GM12878 (cell line): ENCODE data around the gene ULK4. TPM values are rescaled to one million over a fixed set of nuclear protein-coding genes. Genes with fewer than 3 reads are reported as not detected.

ENCODE experiments used
- ATAC-seq: fragments of 200-7000 bp; cut with Tn5 transposase; 3 replicates; pipeline ENCODE4 v1.9.1; 2020; ENCODE audit warnings: mild to moderate bottlenecking, moderate library complexity
- BruUV-seq: library from RNA; stranded (reverse); fragments of 400-500 nt; replicated peaks from 2 replicates; lab custom pipeline; 2021; lab: Mats Ljungman, UMichigan
- CTCF ChIA-PET: fragments of 300-600 bp; sonication (Branson Sonifier 250); formaldehyde crosslinking; extraction: SDS; loops from one replicate; lab custom pipeline; 2021; ENCODE audit warnings: inconsistent platforms; lab: Yijun Ruan, JAX
- POLR2A ChIA-PET: fragments of 350-600 bp; formaldehyde crosslinking; extraction: SDS; loops from one replicate; lab custom pipeline; 2021; ENCODE audit warnings: inconsistent platforms; lab: Charles Lee
- RAD21 ChIA-PET: fragments of 300-600 bp; sonication (Branson Sonifier 250); formaldehyde crosslinking; loops from one replicate; lab custom pipeline; 2023; ENCODE audit warnings: antibody characterized with exemption; ENCODE audit not compliant: unreplicated experiment; lab: Charles Lee
- SMC1A ChIA-PET: fragments of 300-600 bp; sonication (Branson Sonifier 250); formaldehyde crosslinking; loops from one replicate; lab custom pipeline; 2023; ENCODE audit not compliant: unreplicated experiment, uncharacterized antibody; lab: Charles Lee
- DNase-seq: peaks from one replicate; pipeline ENCODE4 v3.0.0-alpha.2; 2011; ENCODE audit warnings: low read depth, low spot score
- FAIRE-seq: peaks from 3 replicates; lab custom pipeline; 2011; peaks lifted over from hg19 to GRCh38; lab: Jason Lieb, UNC
- H2AFZ ChIP-seq: 2 replicates; pipeline ENCODE4 v1.6.0; 2011; ENCODE audit warnings: low read depth, low read length, control low read depth; ENCODE audit not compliant: control insufficient read depth
- H3K27ac ChIP-seq: 2 replicates; pipeline ENCODE4 v1.5.1; 2011; ENCODE audit warnings: control low read depth; ENCODE audit not compliant: control insufficient read depth, insufficient read depth
- H3K27me3 ChIP-seq, 2 experiments: replicated peaks in 1 of 2; 2 replicates each; pipeline versions ENCODE4 v1.6.0 to v1.6.1; 2011; ENCODE audit warnings: low read length in 1 of 2; ENCODE audit not compliant: control insufficient read depth in 2 of 2, insufficient read depth in 2 of 2
- H3K36me3 ChIP-seq, 2 experiments: 2 replicates each; pipeline ENCODE4 v1.5.1; 2011; ENCODE audit warnings: low read length in 1 of 2; ENCODE audit not compliant: control insufficient read depth in 2 of 2, insufficient read depth in 2 of 2
- H3K4me1 ChIP-seq: 2 replicates; pipeline ENCODE4 v1.6.1; 2011; ENCODE audit warnings: mild to moderate bottlenecking, low read length, moderate library complexity, mixed read lengths; ENCODE audit not compliant: control insufficient read depth, insufficient read depth
- H3K4me2 ChIP-seq: 2 replicates; pipeline ENCODE4 v1.6.0; 2011; ENCODE audit warnings: control low read depth; ENCODE audit not compliant: control insufficient read depth, insufficient read depth
- H3K4me3 ChIP-seq: fragments of 200-600 bp; sonication (generic); 2 replicates; pipeline ENCODE4 v1.5.1; 2016
- H3K79me2 ChIP-seq: 2 replicates; pipeline ENCODE4 v1.6.0; 2011; ENCODE audit warnings: low read length; ENCODE audit not compliant: control insufficient read depth, insufficient read depth
- H3K9ac ChIP-seq: 2 replicates; pipeline ENCODE4 v1.8.0; 2011; ENCODE audit warnings: low read length, control low read depth, mixed read lengths; ENCODE audit not compliant: control insufficient read depth, insufficient read depth
- H3K9me3 ChIP-seq: replicated peaks from 3 replicates; pipeline ENCODE4 v1.5.1; 2011; ENCODE audit warnings: mild to moderate bottlenecking, low read length; ENCODE audit not compliant: control insufficient read depth, insufficient read depth
- H4K20me1 ChIP-seq: 2 replicates; pipeline ENCODE4 v1.6.0; 2011; ENCODE audit not compliant: control insufficient read depth, insufficient read depth
- CTCF ChIP-seq, 3 experiments: IDR thresholded peaks in 2 of 3; conservative IDR thresholded peaks in 1 of 3; 2 replicates each; pipeline ENCODE4 v1.5.1; 2011; ENCODE audit warnings: low read depth in 3 of 3, low read length in 3 of 3, mild to moderate bottlenecking in 3 of 3, control low read depth in 2 of 3, moderate library complexity in 2 of 3, inconsistent platforms in 1 of 3, mixed read lengths in 1 of 3; ENCODE audit not compliant: control insufficient read depth in 2 of 3, insufficient read depth in 1 of 3; ENCODE audit errors: extremely low read depth in 1 of 3
- POLR2AphosphoS2 ChIP-seq: IDR thresholded peaks from 2 replicates; pipeline ENCODE4 v1.6.1; 2011; ENCODE audit warnings: low read depth, mild to moderate bottlenecking, low read length, improper control_type of control experiment, moderate library complexity
- SIN3A ChIP-seq: IDR thresholded peaks from 2 replicates; pipeline ENCODE4 v1.6.1; 2012; ENCODE audit warnings: low read depth, low read length, improper control_type of control experiment
- SMAD5 ChIP-seq: IDR thresholded peaks from 2 replicates; pipeline ENCODE4 v1.6.1; 2016; ENCODE audit warnings: antibody characterized with exemption, low read depth
- SMC3 ChIP-seq: IDR thresholded peaks from 2 replicates; pipeline ENCODE4 v1.6.1; 2011; ENCODE audit warnings: low read length, improper control_type of control experiment, borderline replicate concordance
- SREBF2 ChIP-seq: IDR thresholded peaks from 2 replicates; pipeline ENCODE4 v1.6.1; 2012; ENCODE audit warnings: mild to moderate bottlenecking, low read length
- STAT1 ChIP-seq: fragments of 450-650 bp; conservative IDR thresholded peaks from 2 replicates; pipeline ENCODE4 v1.6.1; 2014; ENCODE audit warnings: antibody characterized with exemption, mild to moderate bottlenecking
- ZBED1 ChIP-seq: IDR thresholded peaks from 2 replicates; pipeline ENCODE4 v1.6.1; 2016; ENCODE audit warnings: borderline replicate concordance
- WGBS: methylation state at CpG from one replicate; pipeline ENCODE4 v1.1.6; 2016; ENCODE audit warnings: low lambda C conversion rate; ENCODE audit not compliant: insufficient replicate concordance, insufficient coverage; ENCODE audit errors: missing lambda C conversion rate; 5-methylcytosine and 5-hydroxymethylcytosine counted together
- in situ Hi-C: fragments of 300-500 bp; cut with MboI; formaldehyde crosslinking; loops from 9 replicates; pipeline ENCODE4 v1.14.3; 2018; ENCODE audit warnings: mixed read lengths
- intact Hi-C: fragments of 100-400 bp; cut with micrococcal nuclease; formaldehyde crosslinking; loops from one replicate; pipeline ENCODE4 v1.14.2; 2022; ENCODE audit not compliant: unreplicated experiment
- polyA plus RNA-seq, 11 experiments: library from polyadenylated mRNA; depleted of rRNA in 4 of 11; unstranded in 6 of 11; stranded (reverse) in 5 of 11; fragments of >200 nt; fragmentation: Nextera tagmentation in 4 of 11; fragmentation: Illumina TruSeq in 1 of 11; extraction: Ambion mirVana in 4 of 11; extraction: Trizol in 1 of 11; gene quantifications; 1 replicate in 1 of 11; 2 replicates in 10 of 11; pipeline versions ENCODE4 v1.2.1 to v1.2.3, GENCODE V29; 2011 to 2016; ENCODE audit warnings: inconsistent platforms in 2 of 11, missing spikeins in 2 of 11, low read depth in 1 of 11
- total RNA-seq, 4 experiments: library from RNA; depleted of rRNA in 3 of 4; stranded (reverse); fragments of >200 nt in 3 of 4; fragmentation: Illumina TruSeq in 1 of 4; extraction: Trizol in 1 of 4; gene quantifications; 2 replicates each; pipeline versions ENCODE4 v1.2.1 to v1.2.3, GENCODE V29; 2013 to 2021

ULK4 gene
- total and polyA plus RNA-seq, 10 of the 15 experiments (the other 5 are each of a cell fraction or from before 2014, with no cell fraction given): 3.5 to 7.6 (median 6.3) TPM

- in situ Hi-C loops: no loop called here
- H2AFZ ChIP-seq: no peak overlapping the region
- H3K36me3 ChIP-seq: no peaks in the 10 kb centered on the region
- TF ChIP-seq SMAD5: no peak
- no peak for TF ChIP-seq SMC3
- TF ChIP-seq STAT1: no peak
- TF ChIP-seq POLR2AphosphoS2: no peak
- TF ChIP-seq CTCF (IDR thresholded peaks at IDR 0.05 in 2 of 3, conservative IDR thresholded peaks at IDR 0.05 in 1 of 3; ENCODE audit: control insufficient read depth in 2 of 3, extremely low read depth in 1 of 3, insufficient read depth in 1 of 3, low read depth in 3 of 3, low read length in 3 of 3): no peak
- TF ChIP-seq SIN3A: no peak
- no peak for TF ChIP-seq ZBED1
- TF ChIP-seq SREBF2: no peak
- H3K79me2 ChIP-seq: no peaks in the 10 kb centered on the region
- no peak overlapping the region for H3K27ac ChIP-seq
- intact Hi-C loops: no loop called here
- no peak for FAIRE-seq
- H3K4me3 ChIP-seq: no peak overlapping the region
- CTCF ChIA-PET: no interaction called here
- RAD21 ChIA-PET: no interaction called here
- SMC1A ChIA-PET: no interaction called here
- no peak for DNase-seq
- no peak overlapping the region for H3K4me2 ChIP-seq
- no peak overlapping the region for H3K9ac ChIP-seq
- no TSS peak for BruUV-seq
- H3K9me3 ChIP-seq: no peaks in the 10 kb centered on the region
- no peaks in the 10 kb centered on the region for H4K20me1 ChIP-seq
- POLR2A ChIA-PET: no interaction called here
- ATAC-seq: no peak
- H3K4me1 ChIP-seq: no peaks in the 10 kb centered on the region
- WGBS: 23% methylated on average over 2 of the region's 2 CpGs
- H3K27me3 ChIP-seq: no peaks in the 10 kb centered on the region
Measured at GRCh38 chr3:41318520-41318919, 643.4 kb downstream of the ULK4 start.
